SIG-M5 treated with dmso at 0.1 percent for 504 hours (cell line): ENCODE measurements around the gene CDHR3.
A peak's percentile ranks its signal among the peaks of the same experiment; 100 is the strongest.

ENCODE experiments used
- DNase-seq: peaks from one replicate; lab custom pipeline; 2025; ENCODE audit not compliant: unreplicated experiment; lab: John Stamatoyannopoulos, UW

Gene CDHR3, protein sequence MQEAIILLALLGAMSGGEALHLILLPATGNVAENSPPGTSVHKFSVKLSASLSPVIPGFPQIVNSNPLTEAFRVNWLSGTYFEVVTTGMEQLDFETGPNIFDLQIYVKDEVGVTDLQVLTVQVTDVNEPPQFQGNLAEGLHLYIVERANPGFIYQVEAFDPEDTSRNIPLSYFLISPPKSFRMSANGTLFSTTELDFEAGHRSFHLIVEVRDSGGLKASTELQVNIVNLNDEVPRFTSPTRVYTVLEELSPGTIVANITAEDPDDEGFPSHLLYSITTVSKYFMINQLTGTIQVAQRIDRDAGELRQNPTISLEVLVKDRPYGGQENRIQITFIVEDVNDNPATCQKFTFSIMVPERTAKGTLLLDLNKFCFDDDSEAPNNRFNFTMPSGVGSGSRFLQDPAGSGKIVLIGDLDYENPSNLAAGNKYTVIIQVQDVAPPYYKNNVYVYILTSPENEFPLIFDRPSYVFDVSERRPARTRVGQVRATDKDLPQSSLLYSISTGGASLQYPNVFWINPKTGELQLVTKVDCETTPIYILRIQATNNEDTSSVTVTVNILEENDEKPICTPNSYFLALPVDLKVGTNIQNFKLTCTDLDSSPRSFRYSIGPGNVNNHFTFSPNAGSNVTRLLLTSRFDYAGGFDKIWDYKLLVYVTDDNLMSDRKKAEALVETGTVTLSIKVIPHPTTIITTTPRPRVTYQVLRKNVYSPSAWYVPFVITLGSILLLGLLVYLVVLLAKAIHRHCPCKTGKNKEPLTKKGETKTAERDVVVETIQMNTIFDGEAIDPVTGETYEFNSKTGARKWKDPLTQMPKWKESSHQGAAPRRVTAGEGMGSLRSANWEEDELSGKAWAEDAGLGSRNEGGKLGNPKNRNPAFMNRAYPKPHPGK

DNA sequence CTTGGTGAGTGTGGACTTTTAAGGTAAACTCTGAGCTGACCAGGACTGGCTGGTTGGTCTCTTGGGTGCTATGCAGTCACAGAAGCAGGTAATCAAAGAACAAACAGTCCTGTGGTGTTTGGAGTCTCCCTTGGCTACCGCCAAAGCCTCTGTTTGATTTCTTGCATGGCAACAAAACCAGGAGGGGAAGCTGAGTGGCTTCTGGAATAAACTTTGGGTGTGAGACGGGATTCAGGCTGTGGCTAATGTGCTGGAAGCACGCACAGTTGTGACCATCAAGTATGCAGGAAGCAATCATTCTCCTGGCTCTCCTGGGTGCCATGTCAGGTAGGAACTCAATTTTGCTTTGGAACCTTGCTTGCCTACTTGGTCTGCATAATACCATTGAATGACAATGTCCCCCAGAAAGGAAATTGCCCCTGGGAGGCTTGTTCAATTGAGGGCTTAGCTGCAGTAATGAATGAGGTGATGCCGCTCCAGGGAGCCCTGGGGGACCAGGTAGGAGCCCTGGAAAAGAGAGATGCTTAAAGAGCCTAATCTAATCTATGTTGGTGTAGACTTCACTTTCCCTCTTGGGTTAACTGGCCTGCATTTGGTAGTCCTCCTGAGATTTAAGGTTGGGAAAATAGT lies at the start of gene CDHR3:
CDHR3 (plus strand) TSS at position 227 of the 630 bp plus-strand sequence; CDS start at position 282, 55 bp downstream.
- DNase-seq, result no peak

DNA sequence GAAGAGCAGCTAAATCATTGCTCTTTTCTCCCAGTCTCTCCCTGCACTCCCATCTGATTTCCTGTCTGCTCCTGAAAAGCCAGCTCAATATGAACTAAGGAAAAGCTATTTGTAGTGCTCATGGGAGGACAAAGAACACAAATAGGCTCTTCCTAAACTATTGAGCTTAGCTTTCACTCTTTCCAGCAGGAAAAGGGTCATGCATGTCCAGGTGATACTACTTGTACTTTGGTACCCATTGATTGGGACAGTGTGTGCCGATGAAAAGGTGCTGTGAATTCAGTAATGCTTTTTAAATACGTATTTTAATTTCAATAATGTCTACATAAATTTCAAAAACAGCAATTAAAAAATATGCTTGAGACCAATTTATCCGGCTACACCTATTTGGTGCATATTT lies 49.1 kb upstream of the CDHR3 start:
- DNase-seq, result no peak

DNA sequence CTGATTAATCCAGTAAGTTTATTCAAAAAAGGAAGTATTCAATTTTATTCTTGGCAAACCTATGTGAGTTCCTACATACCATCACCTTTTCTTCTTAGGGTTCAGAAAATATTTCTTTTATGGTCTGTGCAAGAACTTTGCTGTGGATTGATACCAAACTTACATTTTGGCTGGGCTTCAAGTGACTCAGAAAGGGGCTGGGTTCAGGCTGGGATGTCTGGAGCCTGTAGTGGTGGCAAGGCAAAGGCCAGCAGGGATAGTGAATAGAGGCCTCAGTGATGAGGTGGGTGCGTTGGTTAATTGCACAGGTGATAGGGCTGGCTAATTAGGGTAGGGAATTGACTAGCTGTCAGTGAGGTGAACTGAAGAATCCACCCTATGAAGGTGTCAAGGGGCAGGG lies 46.5 kb upstream of the CDHR3 start:
- no peak for DNase-seq

DNA sequence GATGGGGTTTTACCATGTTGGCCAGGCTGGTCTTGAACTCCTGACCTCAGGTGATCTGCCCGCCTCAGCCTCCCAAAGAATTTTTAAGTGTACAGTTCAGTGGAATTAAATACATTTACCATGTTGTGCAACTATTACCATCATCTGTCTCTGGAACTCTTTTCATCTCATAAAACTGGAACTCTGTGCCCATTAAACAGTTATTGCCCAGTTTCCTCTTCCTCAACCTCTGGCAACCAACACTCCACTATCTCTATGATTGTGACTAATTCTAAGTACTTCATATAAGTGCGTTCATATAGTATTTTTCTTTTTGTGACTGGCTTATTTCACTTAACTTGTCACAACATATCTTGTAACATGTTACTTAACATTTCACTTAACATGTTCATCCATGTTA lies 45.4 kb upstream of the CDHR3 start:
- DNase-seq, result no peak

DNA sequence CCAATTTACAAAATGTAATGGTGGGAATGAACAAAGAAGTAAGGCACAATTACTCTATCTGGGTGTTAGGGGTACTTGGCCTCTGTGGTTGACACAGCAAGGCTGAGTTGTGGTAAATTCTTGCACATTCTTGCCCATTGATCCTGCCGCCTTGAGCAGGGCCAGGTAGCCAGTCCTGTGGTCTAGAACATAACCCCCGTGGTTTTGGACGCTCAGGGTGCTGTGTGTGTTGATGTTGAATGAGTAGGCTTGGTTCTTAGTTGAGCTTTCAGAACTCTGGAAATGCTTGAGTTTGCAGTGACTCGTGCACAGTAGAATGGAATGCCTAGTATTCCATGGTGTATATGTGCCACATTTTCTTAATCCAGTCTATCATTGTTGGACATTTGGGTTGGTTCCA lies 42.3 kb upstream of the CDHR3 start:
- DNase-seq, result no peak

DNA sequence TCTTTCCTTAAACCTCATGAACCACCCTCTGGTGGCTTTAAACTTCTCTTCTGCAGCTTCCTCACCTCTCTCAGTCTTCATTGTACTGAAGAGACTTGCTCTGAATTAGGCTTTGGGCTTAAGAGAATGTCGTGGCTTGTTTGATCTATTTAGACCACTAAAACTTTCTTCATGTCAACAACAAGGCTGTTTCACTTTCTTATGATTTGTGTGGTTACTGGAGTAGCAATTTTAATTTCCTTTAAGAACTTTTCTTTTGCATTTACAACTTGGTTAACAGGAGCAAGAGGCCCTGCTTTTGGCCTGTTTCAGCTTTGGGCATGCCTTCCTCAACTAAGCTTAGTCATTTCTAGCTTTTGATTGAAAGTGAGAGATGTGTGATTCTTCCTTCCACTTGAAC lies 38.1 kb upstream of the CDHR3 start:
- no peak for DNase-seq

DNA sequence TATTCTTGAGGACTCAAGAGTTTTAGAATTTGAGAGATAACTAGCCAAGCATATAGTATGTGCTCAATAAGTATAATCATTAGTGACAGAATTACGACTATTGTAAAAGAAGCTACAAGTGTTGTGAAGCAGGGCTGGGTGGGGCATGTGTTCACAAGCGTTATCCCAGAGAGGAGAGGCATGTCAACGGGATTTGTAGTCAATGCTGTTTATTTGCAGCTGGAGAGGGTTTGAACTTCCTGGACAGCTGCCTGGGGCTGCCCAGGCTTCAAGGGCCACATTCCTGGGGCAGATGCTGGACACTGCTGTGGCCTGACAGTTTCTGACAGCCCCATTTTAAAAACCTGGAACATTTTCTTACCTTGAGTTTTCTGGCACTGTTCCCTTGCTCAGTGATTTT lies 36.9 kb upstream of the CDHR3 start:
- DNase-seq, result no peak

DNA sequence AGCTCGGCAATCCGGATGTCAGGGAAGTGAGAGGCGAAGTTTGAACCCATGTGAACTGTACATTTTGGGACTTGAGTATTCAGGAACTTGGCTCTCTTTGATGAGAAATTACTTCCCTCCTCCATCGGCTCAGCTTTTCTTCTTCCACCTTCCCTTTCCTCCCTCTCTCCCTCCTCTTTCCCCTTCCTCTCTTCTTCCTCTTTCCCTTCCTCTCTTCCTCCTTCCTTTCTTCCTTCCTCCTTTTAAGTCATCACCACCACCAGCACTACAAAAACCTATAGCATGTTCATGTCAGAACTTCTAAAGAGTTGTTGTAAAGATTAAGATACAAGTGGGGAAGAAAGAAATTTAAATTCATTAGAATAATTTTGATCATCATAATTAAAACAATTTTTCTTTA lies 31.9 kb upstream of the CDHR3 start:
- no peak for DNase-seq

DNA sequence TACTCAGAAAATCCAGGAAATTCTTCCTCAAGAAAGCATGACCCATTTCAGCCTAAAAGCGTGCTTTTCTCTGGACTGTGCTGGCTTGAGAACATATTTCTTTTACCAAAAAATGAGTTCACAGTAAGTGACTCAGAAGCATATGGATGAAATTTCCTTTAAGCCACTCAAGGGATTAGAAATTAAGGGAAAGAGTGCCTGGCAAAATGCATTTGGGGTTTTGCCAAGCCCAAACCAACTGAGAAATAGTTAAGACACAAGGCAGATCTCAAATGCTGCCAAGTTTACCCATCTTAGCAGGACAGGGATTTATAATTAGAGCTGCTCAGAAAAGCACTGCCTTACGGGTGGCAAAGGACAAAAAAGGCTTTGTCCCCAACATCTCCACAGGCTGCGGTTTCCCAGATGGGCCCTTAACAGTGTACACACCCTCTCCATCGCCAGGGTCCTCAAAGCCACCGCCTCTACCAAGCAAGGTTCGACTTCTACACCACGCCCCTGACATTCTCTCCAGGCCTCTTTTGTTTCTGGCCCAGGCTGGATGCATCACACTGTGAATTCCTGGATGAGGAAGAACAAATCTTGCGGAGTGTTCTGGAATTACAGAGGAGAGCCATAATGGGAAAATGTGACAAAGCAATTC lies 30.1 kb upstream of the CDHR3 start:
- DNase-seq, result no peak

DNA sequence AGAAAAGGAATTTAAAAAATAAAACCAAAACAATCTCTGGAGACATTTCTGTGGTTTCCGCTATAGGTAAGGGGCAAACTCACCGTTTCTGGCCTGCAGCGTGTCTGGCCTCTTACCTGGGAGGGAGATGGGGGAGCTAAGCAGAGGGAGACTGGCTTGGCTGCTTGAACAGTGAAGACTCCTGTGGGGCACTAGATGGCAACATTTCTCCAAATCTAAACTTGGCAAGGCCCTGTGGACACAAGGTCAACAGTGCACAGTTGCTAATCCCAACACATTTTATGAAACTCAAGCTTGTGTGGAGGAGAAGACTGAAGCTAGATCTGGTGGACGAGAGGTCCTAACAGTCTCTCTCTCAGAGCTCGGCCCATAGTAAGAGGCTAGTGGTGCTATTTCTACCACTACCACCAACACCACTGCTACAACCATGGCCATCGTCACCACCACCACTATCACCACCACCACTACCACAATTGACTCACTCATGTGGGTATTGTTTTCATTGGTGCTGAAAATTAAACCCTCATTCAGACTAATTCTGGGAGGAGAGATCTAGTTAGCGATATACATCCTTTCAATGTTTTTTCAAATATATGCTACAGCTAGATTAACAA lies 28.4 kb upstream of the CDHR3 start:
- DNase-seq, result peak; percentile 39

DNA sequence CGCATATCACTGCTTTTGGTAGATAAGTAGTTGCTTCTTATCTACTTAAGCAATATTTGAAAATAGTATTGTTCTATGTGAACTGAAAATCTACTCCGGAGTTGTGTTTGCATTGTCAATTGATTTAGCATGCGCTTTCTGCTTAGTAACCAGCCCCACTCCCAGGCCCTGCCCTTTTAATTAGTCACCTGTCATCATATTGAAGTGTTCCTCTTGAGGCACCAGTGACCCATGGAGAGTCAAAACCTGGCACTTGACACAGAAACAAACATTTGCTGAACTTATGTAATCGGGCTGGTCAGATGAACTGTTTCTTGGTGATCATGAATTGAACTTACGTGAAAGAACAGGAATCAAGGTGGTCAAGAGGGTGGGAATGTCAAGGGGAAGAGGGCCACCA lies 27.8 kb upstream of the CDHR3 start:
- peak; percentile 20 for DNase-seq

DNA sequence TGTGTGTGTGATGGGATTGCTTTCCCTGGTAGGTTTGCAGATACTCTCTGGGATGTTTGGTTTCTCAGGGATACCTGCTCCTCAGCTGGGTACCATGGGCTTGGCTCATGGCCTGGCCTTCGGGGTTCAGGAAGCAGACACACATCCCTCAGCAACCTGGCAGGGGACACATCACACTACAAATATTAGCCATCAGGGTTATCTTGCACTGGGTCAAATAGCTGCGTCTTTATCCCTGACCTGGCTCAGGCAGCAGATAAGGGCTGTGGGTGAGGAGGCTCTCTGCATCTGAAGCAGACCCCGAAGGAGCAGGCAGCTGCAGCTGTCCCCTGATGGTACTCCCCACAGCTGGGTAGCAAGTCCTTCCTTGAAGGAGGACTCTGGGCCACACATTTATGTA lies 25.7 kb upstream of the CDHR3 start:
- DNase-seq, result no peak

DNA sequence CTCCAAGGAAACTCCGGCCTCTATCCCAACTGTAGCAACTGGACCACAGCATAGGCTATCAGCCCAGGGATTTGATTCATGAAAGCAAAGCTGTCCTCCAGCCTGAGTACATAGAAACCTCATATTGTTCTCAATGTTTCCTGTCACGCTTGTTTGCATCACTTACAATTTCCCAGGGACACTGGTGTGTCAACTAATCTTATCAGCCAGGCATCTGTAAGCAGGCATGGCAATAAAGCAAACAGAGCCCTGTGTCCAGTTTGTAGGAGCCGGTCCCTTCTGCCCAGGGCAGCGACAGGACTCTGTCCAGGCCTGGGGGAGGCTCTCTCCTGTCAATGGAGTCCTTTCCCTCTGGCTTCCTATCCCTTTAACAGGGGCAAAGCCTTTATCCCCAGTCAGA lies 23.0 kb upstream of the CDHR3 start:
- peak; percentile 72 for DNase-seq

DNA sequence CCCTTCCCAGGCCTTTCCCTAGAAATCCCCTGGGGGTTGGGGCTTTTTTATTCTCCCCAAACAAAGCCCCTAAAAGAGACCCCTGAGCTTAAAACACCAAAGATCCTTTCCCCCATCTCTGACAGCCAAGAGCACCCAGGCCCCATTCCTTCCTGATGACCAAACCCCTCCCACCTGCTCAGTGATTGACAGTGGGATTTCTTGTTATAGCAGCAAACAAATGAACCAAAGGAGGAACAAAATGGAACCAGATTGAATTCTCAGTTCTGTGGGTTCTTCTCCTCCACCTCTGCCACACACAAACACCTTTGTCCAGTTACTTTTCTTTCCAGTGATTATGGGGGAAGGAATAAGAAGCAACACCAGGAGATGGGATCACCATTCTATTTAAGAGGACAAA lies 21.5 kb upstream of the CDHR3 start:
- no peak for DNase-seq

DNA sequence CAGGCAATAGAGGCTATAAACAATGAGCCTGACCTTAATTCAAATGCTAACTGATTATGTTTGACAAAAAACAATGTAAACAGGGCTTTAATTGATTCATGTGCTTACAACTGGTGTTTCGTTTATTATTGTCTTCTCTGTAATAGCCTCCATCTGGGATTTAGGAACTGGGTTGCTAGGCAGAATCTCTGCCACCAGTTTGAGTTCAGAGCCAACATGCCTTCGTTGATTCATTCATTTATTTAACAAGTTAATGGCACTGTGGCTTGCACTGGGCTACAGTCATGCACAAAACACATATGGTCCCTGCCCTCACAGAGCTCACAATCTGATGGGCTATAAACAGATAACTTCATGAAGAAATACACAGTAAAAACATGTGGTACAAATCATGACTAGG lies 19.6 kb upstream of the CDHR3 start:
- no peak for DNase-seq

DNA sequence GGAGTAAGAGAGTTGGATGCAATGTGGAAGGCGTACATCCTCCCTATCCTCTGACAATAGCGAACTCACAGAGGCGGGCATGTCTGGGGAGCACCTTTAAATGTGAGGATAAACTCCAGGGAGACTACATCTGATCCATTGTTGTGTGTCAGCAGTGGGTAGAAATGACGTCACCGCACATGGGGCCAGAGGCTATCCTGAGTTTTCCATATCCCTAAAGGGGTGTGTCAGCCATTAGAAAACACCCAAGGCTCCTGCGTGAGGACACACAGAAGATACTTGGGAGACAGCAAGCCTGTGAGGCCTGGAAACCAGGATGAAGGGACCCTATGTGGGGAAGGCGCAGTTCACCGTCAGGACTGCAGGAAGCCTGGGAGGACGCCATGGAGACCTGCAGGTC lies 17.2 kb upstream of the CDHR3 start:
- DNase-seq, result no peak

DNA sequence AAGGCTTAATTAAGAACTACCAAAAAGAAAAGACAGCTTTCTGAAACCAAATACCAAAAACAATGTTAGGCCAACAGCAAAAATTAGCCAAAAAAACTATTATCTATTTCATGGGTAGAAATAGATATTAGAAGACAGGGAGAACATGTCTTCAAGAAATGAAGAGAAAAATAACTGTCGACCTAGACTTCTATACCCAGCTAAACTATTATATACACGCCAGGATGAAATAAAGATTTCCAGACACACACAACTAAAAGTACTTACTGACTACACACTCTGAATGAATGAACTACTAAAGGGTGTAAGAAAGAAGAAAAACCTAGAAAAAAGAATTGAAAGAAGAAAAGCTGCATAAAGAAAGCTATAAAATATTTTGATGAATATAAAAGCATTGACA lies 11.5 kb upstream of the CDHR3 start:
- DNase-seq, result no peak

DNA sequence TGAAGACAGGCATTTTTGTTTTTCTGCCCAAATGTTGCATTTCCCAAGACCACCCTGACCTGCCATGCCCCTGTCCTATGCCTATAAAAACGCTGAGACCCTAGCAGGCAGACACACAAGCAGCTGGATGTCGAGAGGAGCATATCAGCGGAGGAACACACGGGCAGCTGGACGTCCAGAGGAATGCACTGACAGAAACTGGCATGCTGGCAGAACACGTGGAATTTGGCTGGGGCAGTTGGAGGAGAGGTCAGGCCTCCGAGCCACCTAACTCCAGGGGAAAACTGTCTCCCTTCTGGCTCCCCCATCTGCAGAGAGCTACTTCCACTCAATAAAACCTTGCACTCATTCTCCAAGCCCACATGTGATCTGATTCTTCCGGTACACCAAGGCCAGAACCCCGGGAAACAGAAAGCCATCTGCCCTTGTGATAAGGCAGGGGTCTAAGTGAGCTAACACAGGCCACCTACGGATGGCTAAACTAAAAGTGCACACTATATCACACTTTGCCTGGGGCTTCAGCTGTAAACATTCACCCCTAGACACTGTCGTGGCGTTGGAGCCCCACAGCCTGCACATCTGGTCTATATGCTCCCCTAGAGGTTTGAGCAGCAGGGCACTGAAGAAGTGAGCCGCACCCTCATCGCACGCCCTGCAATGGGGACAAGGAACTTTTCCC lies 10.0 kb upstream of the CDHR3 start:
- DNase-seq, result no peak

DNA sequence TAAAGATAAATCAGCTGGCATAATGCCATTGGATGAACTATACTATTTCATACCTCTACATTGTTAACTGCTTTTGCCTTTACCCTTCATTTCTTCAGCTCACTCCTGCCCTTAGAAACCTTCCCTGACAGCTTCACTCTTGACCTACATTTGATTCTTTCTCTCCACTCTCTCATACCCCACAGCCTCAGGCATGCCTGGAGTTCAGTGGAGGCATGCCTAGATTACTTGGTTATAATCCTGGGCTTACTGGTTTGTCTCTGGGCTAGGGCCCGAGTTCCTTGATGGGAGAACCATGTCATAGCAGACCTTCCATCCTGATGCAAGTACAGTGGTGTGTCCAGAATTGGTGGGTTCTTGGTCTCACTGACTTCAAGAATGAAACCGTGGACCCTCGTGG lies 8.4 kb upstream of the CDHR3 start:
- DNase-seq, result no peak
